ENCODE data around the gene ABHD14A.

ABHD14A gene

GRCh38 chr3:51941798-51942602, 32.9 kb upstream of the ABHD14A start, which contains the start of the genes PARP3 and RRP9:
Gene PARP3 (plus strand): TSS chr3:51942363. CDS start chr3:51943356, 993 bp downstream.
Gene RRP9 (minus strand): TSS chr3:51941904. CDS start chr3:51941867, 37 bp downstream.
- DNase-seq = peak; percentile 100

GRCh38 chr3:51942603-51943450, 32.0 kb upstream of the ABHD14A start:
- peak; percentile 56 to 59 for DNase-seq

- no peak for DNase-seq
These were observed 31.1 kb upstream of the ABHD14A start for GRCh38 chr3:51943451-51944391.

- no peak for DNase-seq
These were observed 30.3 kb upstream of the ABHD14A start for GRCh38 chr3:51944451-51945021.

- DNase-seq = no peak
These were observed 29.6 kb upstream of the ABHD14A start for GRCh38 chr3:51945031-51945840.

GRCh38 chr3:51945926-51946705, 28.7 kb upstream of the ABHD14A start:
- no peak for DNase-seq

GRCh38 chr3:51946796-51947195, 28.1 kb upstream of the ABHD14A start:
- DNase-seq = no peak

GRCh38 chr3:51947215-51947900, 27.5 kb upstream of the ABHD14A start:
- DNase-seq = no peak

- DNase-seq = no peak
These were observed 26.8 kb upstream of the ABHD14A start for GRCh38 chr3:51948016-51948580.

GRCh38 chr3:51949121-51949520, 25.7 kb upstream of the ABHD14A start:
- no peak for DNase-seq

- no peak for DNase-seq
These were observed 24.0 kb upstream of the ABHD14A start for GRCh38 chr3:51950899-51951298.

GRCh38 chr3:51953445-51953844, 21.4 kb upstream of the ABHD14A start:
- DNase-seq = peak in 1 of 2 donors; percentile 20

GRCh38 chr3:51954105-51954504, 20.8 kb upstream of the ABHD14A start:
- no peak for DNase-seq

- DNase-seq = no peak
These were observed 20.2 kb upstream of the ABHD14A start for GRCh38 chr3:51954713-51955112.

- no peak for DNase-seq
These were observed 19.5 kb upstream of the ABHD14A start, which contains the start of gene GPR62 for GRCh38 chr3:51955175-51955892. Gene GPR62 (plus strand): TSS chr3:51955381. CDS start chr3:51955653, 272 bp downstream.

GRCh38 chr3:51955893-51956770, 18.7 kb upstream of the ABHD14A start:
- peak; percentile 27 to 43 for DNase-seq

GRCh38 chr3:51957520-51958205, 17.2 kb upstream of the ABHD14A start:
- no peak for DNase-seq

All from CD4-positive, alpha-beta T cell treated with Interleukin-4 for 1 hour (primary cell).